GM23338 (cell line): ENCODE measurements around the gene SLC39A11. TPM values are rescaled to one million over a fixed set of nuclear protein-coding genes. Genes with fewer than 3 reads are reported as not detected.

Source experiments
- ATAC-seq: fragments of 200-7000 bp; cut with Tn5 transposase; 3 replicates; pipeline ENCODE4 v1.9.1; 2020
- DNase-seq: peaks from one replicate; pipeline ENCODE4 v3.0.0-alpha.2; 2015; ENCODE audit warnings: low spot score
- H2AFZ ChIP-seq: fragments of 200-600 bp; sonication (generic); 2 replicates; pipeline ENCODE4 v1.8.0; 2016; ENCODE audit warnings: antibody characterized with exemption, mild to moderate bottlenecking, moderate library complexity
- H3F3A ChIP-seq: fragments of 200-600 bp; sonication (generic); replicated peaks from 2 replicates; pipeline ENCODE4 v1.8.0; 2017; ENCODE audit warnings: antibody characterized with exemption, mixed run types, low read depth
- H3K27ac ChIP-seq: fragments of 200-600 bp; sonication (generic); 2 replicates; pipeline ENCODE4 v1.6.1; 2016; ENCODE audit warnings: low read depth
- H3K27me3 ChIP-seq: fragments of 200-600 bp; sonication (generic); 2 replicates; pipeline ENCODE4 v1.8.0; 2016; ENCODE audit warnings: mild to moderate bottlenecking, mixed run types, moderate library complexity; ENCODE audit not compliant: insufficient read depth
- H3K36me3 ChIP-seq: fragments of 200-600 bp; sonication (generic); 2 replicates; pipeline ENCODE4 v1.8.0; 2016; ENCODE audit warnings: mild to moderate bottlenecking; ENCODE audit not compliant: insufficient read depth
- H3K4me1 ChIP-seq: fragments of 200-600 bp; sonication (generic); 2 replicates; pipeline ENCODE4 v1.8.0; 2016; ENCODE audit warnings: mild to moderate bottlenecking, moderate library complexity; ENCODE audit not compliant: insufficient read depth
- H3K4me2 ChIP-seq: fragments of 200-600 bp; sonication (generic); 2 replicates; pipeline ENCODE4 v1.7.1; 2017; ENCODE audit warnings: mixed run types
- H3K4me3 ChIP-seq: fragments of 200-600 bp; sonication (generic); 2 replicates; pipeline ENCODE4 v1.6.1; 2016; ENCODE audit warnings: mixed run types
- H3K79me2 ChIP-seq: fragments of 200-600 bp; sonication (generic); replicated peaks from 2 replicates; pipeline ENCODE4 v1.8.0; 2017; ENCODE audit warnings: mild to moderate bottlenecking; ENCODE audit not compliant: insufficient read depth
- H3K9me2 ChIP-seq: fragments of 200-600 bp; sonication (generic); 2 replicates; pipeline ENCODE4 v1.8.0; 2017; ENCODE audit not compliant: insufficient read depth
- H4K20me1 ChIP-seq: fragments of 200-600 bp; sonication (generic); replicated peaks from 2 replicates; pipeline ENCODE4 v1.8.0; 2017; ENCODE audit warnings: mild to moderate bottlenecking; ENCODE audit not compliant: insufficient read depth
- H3K27ac Mint-ChIP-seq: 2 replicates; pipeline ENCODE4 v1.8.0; 2020; ENCODE audit warnings: inconsistent platforms, mild to moderate bottlenecking, moderate library complexity, mixed read lengths
- H3K27me3 Mint-ChIP-seq: 3 replicates; pipeline ENCODE4 v1.8.0; 2022; ENCODE audit warnings: low read depth, mild to moderate bottlenecking, moderate library complexity, mixed read lengths, inconsistent platforms; ENCODE audit not compliant: insufficient read depth, poor library complexity
- H3K36me3 Mint-ChIP-seq: 3 replicates; pipeline ENCODE4 v1.8.0; 2021; ENCODE audit warnings: low read depth, mild to moderate bottlenecking, inconsistent platforms, moderate library complexity, mixed read lengths
- H3K4me1 Mint-ChIP-seq: 3 replicates; pipeline ENCODE4 v1.8.0; 2020; ENCODE audit warnings: mild to moderate bottlenecking, inconsistent platforms, mixed read lengths
- H3K4me3 Mint-ChIP-seq: 3 replicates; pipeline ENCODE4 v1.8.0; 2021; ENCODE audit warnings: moderate library complexity, mild to moderate bottlenecking, inconsistent platforms, mixed read lengths
- H3K9me3 Mint-ChIP-seq: 3 replicates; pipeline ENCODE4 v1.8.0; 2020; ENCODE audit warnings: moderate library complexity, mild to moderate bottlenecking, inconsistent platforms, mixed read lengths
- CREB1 ChIP-seq: fragments of 250-450 bp; sonication (Bioruptor Pico); IDR thresholded peaks from 2 replicates; pipeline ENCODE4 v1.5.0; 2020; ENCODE audit warnings: low read depth, mild to moderate bottlenecking, moderate library complexity
- CTCF ChIP-seq, 2 experiments: fragments of 200-600 bp in 1 of 2; sonication (generic) in 1 of 2; conservative IDR thresholded peaks; 2 replicates each; pipeline versions ENCODE4 v1.5.1 to v1.6.1; 2016 to 2017; ENCODE audit warnings: antibody characterized with exemption in 2 of 2, low read depth in 2 of 2, mild to moderate bottlenecking in 2 of 2, moderate library complexity in 1 of 2
- ETS1 ChIP-seq: IDR thresholded peaks from 2 replicates; pipeline ENCODE4 v1.6.1; 2016; ENCODE audit warnings: antibody characterized with exemption
- EZH2 ChIP-seq: fragments of 200-600 bp; sonication (generic); IDR thresholded peaks from one replicate; pipeline ENCODE4 v1.8.0; 2017; ENCODE audit warnings: antibody characterized with exemption, mild to moderate bottlenecking, low read depth; ENCODE audit not compliant: unreplicated experiment
- EZH2phosphoT487 ChIP-seq: fragments of 200-600 bp; sonication (generic); IDR thresholded peaks from one replicate; pipeline ENCODE4 v1.8.1; 2018; ENCODE audit warnings: antibody characterized with exemption; ENCODE audit not compliant: unreplicated experiment
- JUNB ChIP-seq: IDR thresholded peaks from one replicate; pipeline ENCODE4 v1.6.1; 2016; ENCODE audit warnings: antibody characterized with exemption; ENCODE audit not compliant: unreplicated experiment
- POLR2AphosphoS5 ChIP-seq: IDR thresholded peaks from 2 replicates; pipeline ENCODE4 v1.6.1; 2016; ENCODE audit warnings: antibody characterized with exemption, low read depth
- ZNF114 ChIP-seq: fragments of 250-450 bp; sonication (Bioruptor Pico); IDR thresholded peaks from 2 replicates; pipeline ENCODE4 v1.5.0; 2020; ENCODE audit warnings: mild to moderate bottlenecking, moderate library complexity
- ZNF331 ChIP-seq: fragments of 250-450 bp; sonication (Bioruptor Pico); IDR thresholded peaks from 2 replicates; pipeline ENCODE4 v1.5.0; 2020; ENCODE audit warnings: low read depth, mild to moderate bottlenecking, moderate library complexity
- polyA plus RNA-seq: library from polyadenylated mRNA; unstranded; fragments of >200 nt; fragmentation: Nextera tagmentation; extraction: Ambion mirVana; gene quantifications from 2 replicates; pipeline ENCODE4 v1.2.1, GENCODE V29; 2016
- total RNA-seq: library from RNA; depleted of rRNA; stranded (reverse); fragments of >200 nt; shearing (Covaris generic); gene quantifications from 2 replicates; pipeline ENCODE4 v1.2.3, GENCODE V29; 2014
- TF ChIP-seq, protein P1 (sequence below): IDR thresholded peaks from one replicate; pipeline ENCODE4 v1.6.1; 2018; ENCODE audit warnings: antibody characterized with exemption; ENCODE audit not compliant: unreplicated experiment

Gene SLC39A11
- total and polyA plus RNA-seq, 2 experiments from 2014 or later: 10.8 to 18.1 TPM

DNA sequence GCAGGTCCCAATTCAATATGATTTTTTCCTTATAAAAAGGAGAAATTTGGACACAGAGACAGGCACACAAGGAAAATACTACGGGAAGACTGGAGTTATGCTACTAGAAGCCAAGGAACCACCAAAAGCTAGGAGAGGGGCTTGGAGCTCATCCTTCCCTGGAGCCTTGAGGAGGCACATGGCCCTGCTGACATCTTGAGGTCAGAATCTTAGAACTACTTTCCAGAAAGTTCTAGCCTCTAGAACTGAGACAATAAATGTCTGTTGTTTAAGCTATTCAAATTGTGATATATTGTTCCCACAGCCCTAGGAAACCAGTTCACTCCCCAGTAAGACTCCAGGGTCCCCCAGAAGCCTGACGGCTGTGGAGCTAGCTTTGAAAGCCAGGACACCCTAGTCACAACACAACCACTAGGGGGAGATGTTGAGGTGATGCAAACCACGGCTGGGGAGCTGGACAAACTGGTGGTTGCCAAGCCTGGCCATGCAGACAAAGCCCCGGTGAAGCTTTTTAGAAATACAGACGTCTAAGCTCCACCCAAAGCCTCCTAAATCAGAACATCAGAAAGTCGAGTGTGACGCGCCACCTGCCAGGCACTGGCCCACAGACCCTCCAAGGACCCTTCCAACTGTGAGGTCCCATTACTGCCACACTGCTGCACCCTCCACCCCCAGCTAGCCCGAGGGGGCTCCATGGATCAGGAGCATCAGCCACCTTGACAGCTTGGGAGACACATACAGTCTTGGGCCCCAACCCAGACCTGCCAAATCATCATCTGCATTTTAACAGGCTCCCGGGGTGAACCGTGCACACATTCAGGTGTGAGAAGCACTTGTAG is 106.4 kb downstream of the SLC39A11 start:
- H3K9me2 ChIP-seq: no peaks in the 10 kb centered on the region
- H3K4me2 ChIP-seq: no peak overlapping the region
- Mint-ChIP-seq H3K4me1 (peaks cover 5% of the 10 kb centered on the region; the same call in 2 of the 3 replicates), H3K27me3 (no peaks in the 10 kb centered on the region), H3K9me3 (no peaks in the 10 kb centered on the region), H3K4me3 (no peak overlapping the region), H3K36me3 (no peaks in the 10 kb centered on the region), H3K27ac (0 out of 2 replicates have a peak overlapping the region, but pooled peaks have one; percentile 59)
- no peaks in the 10 kb centered on the region for H3K27me3 ChIP-seq
- no peaks in the 10 kb centered on the region for H4K20me1 ChIP-seq
- H3K4me1 ChIP-seq: no peaks in the 10 kb centered on the region
- peak; percentile 93 for DNase-seq
- no peak for TF ChIP-seq EZH2phosphoT487
- peak; percentile 92 to 95 for TF ChIP-seq CTCF (conservative IDR thresholded peaks at IDR 0.05; ENCODE audit: low read depth in 2 of 2)
- TF ChIP-seq ETS1: no peak
- TF ChIP-seq CREB1 (CRISPR knock-in tag): no peak
- TF ChIP-seq JUNB: no peak
- TF ChIP-seq ZNF114 (CRISPR knock-in tag): no peak
- no peak for TF ChIP-seq ZNF331
- no peaks in the 10 kb centered on the region for H3K36me3 ChIP-seq
- H3K27ac ChIP-seq: no peak overlapping the region
- H2AFZ ChIP-seq: no peak overlapping the region
- H3K4me3 ChIP-seq: no peak overlapping the region
- H3F3A ChIP-seq: no peaks in the 10 kb centered on the region
- no peaks in the 10 kb centered on the region for H3K79me2 ChIP-seq
- peak; percentile 98 for ATAC-seq

- ATAC-seq: no peak
- Histone ChIP-seq H3K4me3 (no peak overlapping the region), H3F3A (no peaks in the 10 kb centered on the region), H3K36me3 (no peaks in the 10 kb centered on the region), H4K20me1 (no peaks in the 10 kb centered on the region), H3K79me2 (no peaks in the 10 kb centered on the region), H3K27ac (no peak overlapping the region), H3K9me2 (no peaks in the 10 kb centered on the region), H2AFZ (no peak overlapping the region), H3K27me3 (no peaks in the 10 kb centered on the region), H3K4me2 (no peak overlapping the region), H3K4me1 (no peaks in the 10 kb centered on the region)
- H3K9me3 Mint-ChIP-seq: no peaks in the 10 kb centered on the region
- H3K4me1 Mint-ChIP-seq: peaks cover 5% of the 10 kb centered on the region; the same call in 2 of the 3 replicates
- peaks cover 2% of the 10 kb centered on the region for H3K27me3 Mint-ChIP-seq
- H3K4me3 Mint-ChIP-seq: no peak overlapping the region
- DNase-seq: no peak
- 0 out of 2 replicates have a peak overlapping the region, but pooled peaks have one; percentile 27 for H3K27ac Mint-ChIP-seq
- no peaks in the 10 kb centered on the region for H3K36me3 Mint-ChIP-seq
- TF ChIP-seq, protein P1, sequence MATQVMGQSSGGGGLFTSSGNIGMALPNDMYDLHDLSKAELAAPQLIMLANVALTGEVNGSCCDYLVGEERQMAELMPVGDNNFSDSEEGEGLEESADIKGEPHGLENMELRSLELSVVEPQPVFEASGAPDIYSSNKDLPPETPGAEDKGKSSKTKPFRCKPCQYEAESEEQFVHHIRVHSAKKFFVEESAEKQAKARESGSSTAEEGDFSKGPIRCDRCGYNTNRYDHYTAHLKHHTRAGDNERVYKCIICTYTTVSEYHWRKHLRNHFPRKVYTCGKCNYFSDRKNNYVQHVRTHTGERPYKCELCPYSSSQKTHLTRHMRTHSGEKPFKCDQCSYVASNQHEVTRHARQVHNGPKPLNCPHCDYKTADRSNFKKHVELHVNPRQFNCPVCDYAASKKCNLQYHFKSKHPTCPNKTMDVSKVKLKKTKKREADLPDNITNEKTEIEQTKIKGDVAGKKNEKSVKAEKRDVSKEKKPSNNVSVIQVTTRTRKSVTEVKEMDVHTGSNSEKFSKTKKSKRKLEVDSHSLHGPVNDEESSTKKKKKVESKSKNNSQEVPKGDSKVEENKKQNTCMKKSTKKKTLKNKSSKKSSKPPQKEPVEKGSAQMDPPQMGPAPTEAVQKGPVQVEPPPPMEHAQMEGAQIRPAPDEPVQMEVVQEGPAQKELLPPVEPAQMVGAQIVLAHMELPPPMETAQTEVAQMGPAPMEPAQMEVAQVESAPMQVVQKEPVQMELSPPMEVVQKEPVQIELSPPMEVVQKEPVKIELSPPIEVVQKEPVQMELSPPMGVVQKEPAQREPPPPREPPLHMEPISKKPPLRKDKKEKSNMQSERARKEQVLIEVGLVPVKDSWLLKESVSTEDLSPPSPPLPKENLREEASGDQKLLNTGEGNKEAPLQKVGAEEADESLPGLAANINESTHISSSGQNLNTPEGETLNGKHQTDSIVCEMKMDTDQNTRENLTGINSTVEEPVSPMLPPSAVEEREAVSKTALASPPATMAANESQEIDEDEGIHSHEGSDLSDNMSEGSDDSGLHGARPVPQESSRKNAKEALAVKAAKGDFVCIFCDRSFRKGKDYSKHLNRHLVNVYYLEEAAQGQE: no peak
- TF ChIP-seq EZH2phosphoT487 (no peak), EZH2 (no peak), CREB1 (CRISPR knock-in tag) (no peak), POLR2AphosphoS5 (no peak)
Observed at GRCh38 chr17:72984926-72985325, 107.6 kb downstream of the SLC39A11 start.
